Measurements from ENCODE around the gene CDCA4.
"Not testable (repeated sequence)": the region's sequence is repeated elsewhere in the genome, so short reads cannot be mapped to it uniquely, and the experiment has no call there.

The CDCA4 gene

DNA sequence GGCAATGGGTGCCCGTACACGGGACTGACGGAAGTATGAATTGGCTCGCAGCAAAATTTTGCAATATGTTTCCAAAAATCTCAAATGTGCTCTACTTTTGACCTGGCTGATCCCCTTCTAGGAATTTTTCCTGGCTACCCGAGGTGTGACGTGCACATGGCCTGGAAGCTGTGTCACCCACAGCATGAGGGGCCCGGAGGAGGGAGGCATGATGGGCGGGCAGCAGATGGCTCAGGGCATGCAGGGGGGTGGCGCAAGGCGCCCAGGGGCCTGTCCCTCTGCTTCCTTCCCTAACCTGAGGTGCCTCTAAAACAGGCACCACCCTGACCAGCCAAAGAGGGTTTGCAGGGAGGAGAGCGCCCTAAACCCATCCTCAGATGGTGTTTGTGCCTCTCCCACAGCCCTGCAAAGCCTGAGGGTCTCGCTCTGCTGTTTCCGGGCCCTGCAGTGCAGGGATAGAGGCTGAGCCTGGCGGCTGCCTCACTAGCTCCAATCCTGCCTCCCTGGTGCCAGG is 37.7 kb upstream of the CDCA4 start:
- DNase-seq (ENCODE audit: low read depth), result no peak

GRCh38 chr14:105056303-105056831 is 35.5 kb upstream of the CDCA4 start:
- no peak for DNase-seq (ENCODE audit: low read depth)

- DNase-seq (ENCODE audit: low read depth), result no peak
These were observed 34.9 kb upstream of the CDCA4 start for GRCh38 chr14:105055736-105056302.

GRCh38 chr14:105055334-105055733 is 34.5 kb upstream of the CDCA4 start:
- no peak for DNase-seq (ENCODE audit: low read depth)

DNA sequence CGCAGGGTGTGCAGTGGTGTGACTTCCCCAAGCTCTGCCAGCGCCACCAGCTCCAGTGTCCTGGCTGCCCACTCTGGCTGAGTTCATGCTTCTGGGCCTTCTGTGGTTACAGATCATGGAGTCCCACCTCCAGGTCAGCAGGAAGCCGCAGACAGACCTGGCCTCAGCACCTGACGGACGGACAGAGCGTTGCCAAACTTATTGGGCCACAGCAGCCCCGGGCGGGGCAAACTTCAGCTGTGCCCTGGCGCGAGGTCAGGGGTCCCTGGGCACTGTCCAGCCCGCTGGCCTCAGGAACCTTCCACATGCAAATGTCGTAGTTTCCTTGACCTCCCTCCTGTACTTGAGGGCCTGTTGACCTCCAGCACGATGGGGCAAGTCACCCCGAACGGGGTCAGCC is 33.1 kb upstream of the CDCA4 start:
- no peak for DNase-seq (ENCODE audit: low read depth)

GRCh38 chr14:105053421-105053820 is 32.5 kb upstream of the CDCA4 start:
- DNase-seq (ENCODE audit: low read depth), result no peak

DNA sequence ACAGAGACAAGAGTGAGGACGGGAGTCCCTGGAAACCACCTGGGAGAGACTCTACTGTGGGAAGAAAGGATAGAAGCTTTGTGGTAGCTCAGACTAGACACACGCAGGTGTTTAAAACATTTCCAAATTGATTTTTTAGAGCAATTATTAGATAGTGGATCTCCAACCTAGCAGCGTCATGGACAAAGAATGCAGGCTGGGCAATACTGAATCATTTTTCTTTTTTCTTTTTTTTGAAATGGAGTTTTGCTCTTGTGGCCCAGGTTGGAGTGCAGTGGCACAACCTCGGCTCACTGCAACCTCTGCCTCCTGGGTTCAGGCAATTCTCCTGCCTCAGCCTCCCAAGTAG is 31.2 kb upstream of the CDCA4 start:
- no peak for DNase-seq (ENCODE audit: low read depth)

DNA sequence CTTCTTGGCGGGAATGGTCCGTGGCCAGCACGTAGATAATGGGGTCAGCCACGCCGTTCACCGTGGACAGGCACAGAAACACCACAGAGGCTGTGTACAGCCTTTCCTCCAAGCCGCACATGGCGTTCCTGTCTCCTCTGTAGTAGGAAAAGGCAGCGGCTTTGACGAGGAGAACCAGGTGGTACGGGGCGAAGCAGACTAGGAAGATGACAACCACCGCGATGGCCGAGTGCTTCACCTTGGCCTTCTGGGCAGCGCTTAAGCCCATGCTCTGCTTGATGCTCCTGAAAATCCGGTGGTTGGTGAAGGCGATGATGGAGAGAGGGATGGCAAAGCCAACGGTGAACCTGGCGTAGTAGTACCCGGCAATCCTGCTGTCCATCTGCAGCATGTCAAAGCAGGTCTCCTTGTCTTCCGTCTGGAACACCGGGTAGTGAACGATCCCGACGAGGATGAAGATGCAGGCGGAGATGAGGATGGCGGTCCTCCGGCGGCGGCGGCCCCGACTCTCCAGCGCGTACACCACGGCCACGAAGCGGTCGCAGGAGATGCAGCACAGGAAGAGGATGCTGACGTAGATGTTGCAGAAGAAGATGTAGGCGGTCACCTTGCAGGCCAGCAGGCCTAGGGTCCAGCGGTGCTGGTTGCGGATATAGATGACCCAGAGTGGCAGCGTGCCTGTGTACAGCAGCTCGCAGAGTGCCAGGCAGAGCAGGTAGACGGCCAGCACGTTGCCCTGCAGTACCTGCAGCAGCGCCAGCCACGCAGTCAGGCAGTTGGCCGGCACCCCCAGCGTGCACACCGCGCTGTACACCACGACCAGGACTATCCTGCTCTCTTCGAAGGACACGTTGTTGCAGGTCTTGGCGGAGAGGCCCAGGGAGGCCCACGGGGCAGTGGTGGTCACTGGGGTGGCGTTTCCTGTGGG is 30.6 kb upstream of the CDCA4 start:
- no peak for DNase-seq (ENCODE audit: low read depth)

DNA sequence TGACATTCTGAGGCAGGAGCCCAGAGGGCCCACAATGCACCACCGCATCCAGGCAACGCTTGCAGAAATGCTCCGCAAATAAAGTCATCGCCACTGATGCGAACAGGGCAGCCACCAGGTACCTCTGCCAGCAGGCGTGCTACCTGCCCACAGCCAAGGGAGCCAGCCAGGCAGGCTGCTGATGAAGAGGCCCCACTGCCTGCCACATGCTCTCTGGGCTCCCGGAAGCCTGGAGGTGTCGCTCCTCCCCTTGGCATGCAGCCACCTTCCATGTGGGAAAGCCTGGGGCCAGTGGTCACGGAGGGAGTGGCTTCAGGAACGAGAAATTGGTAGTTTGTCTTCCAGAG is 29.6 kb upstream of the CDCA4 start:
- no peak for DNase-seq (ENCODE audit: low read depth)

DNA sequence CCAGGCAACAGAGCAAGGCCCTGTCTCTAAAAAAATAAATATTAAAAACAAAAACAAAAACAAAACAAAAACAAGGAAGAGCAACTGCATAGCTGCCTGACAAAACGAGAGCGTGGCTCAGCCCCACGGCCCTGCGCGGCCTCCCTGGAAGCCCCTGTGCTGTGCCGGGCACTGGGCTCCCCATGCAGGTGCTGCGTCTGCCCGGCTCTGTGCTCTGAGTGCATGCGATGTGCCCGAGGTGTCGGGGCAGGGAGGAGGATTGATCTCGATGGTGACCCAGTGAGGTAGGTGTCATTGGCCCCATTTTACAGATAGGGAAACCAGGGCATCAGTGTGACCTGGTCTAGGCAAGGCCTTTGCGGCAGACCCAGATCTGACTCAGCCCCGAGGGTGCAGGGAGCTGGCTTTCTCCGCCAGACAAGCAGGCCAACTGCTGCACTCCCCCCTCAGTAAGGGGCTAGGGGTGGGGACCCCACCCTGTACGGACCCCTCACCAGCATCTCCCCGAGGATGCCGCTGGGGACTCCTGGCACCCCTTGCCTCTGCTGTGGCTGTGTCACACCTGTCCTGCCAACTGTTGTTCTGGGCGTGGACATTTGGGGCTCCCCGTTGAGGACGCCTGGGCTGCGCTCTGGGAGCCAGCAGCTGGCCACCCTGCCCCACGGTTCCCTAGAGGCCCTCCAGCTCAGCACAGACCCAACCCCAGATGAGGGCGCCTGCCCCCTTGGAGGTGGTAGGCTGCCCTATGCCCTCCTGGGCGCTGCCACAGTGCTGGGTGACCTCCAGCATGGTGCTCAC is 29.1 kb upstream of the CDCA4 start:
- DNase-seq (ENCODE audit: low read depth), result no peak

DNA sequence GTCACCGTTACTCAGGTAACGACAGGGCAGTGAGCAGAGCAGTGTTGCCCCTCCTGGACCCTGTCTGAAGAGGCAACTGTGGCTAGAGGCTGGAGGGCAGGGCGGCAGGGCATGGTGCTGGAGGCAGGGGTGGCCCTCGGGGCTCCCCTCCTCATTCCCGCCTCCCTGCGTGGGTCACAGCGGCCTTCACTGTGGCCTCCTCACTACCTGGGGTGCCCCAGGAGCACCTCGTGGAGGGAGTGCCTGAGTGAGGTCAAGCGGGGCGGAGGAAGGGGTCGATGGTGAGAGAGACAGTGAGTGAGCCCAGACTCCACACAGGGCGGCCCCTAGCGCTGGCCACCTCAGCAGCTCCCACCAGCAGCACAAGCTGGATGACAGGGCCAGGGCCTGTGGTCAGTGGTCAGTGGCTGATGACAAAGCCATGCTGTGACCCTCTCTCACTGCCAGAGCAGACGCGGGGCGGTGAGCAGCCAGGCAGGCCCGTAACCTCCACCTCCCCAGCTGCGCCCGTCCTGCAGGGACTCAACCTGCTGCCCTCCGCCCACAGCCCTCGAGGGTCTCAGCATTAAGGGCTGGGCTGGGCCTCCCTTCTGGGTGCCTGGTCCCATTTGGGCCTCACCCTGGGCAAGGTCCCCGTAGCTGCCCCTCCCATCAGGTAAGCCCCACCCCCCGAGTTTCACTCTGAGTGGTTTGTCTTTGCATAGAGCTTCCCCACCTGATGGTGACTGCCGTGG is 26.6 kb upstream of the CDCA4 start:
- DNase-seq (ENCODE audit: low read depth), result no peak

DNA sequence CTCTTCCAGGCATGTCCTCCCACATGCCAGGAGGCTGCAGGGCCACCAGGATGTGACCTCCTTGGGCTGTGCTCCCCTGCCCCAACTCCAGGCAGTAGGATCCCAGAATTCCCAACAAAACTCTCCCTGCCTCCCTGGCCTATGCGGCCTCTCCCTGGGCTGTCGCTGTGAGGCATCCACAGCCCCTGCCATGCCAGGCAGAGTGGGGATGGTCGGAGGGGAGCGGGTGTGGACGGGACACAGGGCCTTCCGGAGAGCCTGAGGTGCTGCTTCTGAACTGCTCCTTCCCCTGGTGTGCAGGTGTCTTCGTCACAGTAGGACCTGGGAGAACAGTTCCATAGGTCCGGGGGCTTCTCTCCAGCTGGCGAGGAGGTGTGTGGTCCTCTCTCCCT is 26.0 kb upstream of the CDCA4 start:
- no peak for DNase-seq (ENCODE audit: low read depth)

DNA sequence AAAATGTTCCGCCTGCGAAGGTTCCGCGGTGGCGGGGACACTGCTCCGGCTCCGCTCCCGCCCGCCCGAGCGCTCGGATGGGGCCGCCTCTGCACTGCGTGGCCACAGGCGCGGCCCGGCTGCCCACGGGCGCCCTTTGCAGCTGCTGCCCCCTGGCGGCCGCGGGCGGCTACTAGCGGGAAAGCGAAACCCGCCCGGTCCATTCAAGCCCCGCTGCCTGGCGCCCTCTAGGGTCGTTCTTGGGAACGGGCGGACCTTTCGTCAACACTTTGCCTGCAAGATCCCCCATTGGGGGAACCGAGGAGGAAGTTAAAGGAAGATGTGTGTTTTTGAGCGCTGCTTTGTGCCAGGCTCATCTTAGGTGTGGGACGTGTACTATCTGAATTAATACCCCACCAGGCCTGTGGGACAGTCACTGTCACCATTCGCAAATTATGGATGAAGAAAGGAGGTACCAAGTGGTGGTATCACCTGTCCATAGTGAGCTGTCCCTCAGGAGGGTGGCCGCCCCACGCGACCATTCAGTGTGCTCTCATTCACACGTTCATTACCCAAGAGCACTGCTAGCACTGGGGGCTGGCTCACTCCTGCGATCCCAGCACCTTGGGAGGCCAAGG is 24.9 kb upstream of the CDCA4 start:
- DNase-seq (ENCODE audit: low read depth), result no peak

- DNase-seq (ENCODE audit: low read depth), result no peak
These were observed 22.8 kb upstream of the CDCA4 start for GRCh38 chr14:105043641-105044040.

- no peak for DNase-seq (ENCODE audit: low read depth)
These were observed 21.9 kb upstream of the CDCA4 start for GRCh38 chr14:105042813-105043212.

- no peak for DNase-seq (ENCODE audit: low read depth)
These were observed 21.2 kb upstream of the CDCA4 start for GRCh38 chr14:105041841-105042765.

- no peak for DNase-seq (ENCODE audit: low read depth)
These were observed 18.7 kb upstream of the CDCA4 start for GRCh38 chr14:105039458-105040205.

DNA sequence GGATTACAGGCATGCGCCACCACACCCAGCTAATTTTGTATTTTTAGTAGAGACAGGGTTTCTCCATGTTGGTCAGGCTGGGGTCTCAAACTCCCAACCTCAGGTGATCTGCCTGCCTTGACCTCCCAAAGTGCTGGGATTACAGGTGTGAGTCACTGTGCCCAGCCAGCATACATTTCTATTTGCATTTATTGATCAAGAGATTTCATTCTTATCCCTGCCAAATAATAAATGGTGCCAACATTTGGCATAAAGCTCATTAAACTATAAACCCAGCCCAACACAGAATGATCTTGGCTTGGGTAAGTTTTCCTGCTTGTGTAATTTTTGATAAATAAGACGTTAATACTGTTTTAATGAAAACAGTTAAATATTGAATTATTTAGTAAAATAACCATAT is 14.7 kb upstream of the CDCA4 start:
- not testable (repeated sequence) for DNase-seq (ENCODE audit: low read depth)

- no peak for DNase-seq (ENCODE audit: low read depth)
These were observed 13.6 kb upstream of the CDCA4 start for GRCh38 chr14:105034315-105035039.
